ENCODE results near the gene FAAP20. TPM values are rescaled to one million over a fixed set of nuclear protein-coding genes. Genes with fewer than 3 reads are reported as not detected.

FAAP20 gene
- polyA plus RNA-seq, 1 donor from 2014 or later, result 45.3 TPM

DNA sequence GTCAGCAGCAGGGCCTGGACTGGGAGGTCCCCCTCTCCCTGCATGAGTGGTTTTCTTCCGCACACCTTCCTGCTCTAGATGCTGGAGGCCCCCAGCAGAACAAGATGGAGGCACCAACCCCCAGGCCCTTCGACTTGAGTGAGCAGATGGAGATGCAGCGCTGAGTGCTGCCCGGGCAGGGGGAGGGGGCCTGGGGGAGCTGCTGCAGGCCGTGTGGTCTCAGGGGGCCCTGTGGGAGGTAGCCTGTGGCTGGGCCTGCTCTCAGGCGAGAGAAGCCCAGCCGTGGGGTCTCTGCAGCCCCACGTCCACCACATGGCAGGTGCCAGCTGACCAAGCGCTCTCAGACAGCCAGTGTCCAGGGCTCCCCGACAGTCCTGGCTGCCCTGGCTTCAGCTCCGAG is 1.2 kb upstream of the FAAP20 start:
- Histone ChIP-seq H3F3A (ENCODE audit: insufficient read depth, low read length, poor library complexity, severe bottlenecking) (no peaks in the 10 kb centered on the region), H3K27me3 (ENCODE audit: insufficient read depth, low read depth, low read length) (no peaks in the 10 kb centered on the region), H3K4me2 (ENCODE audit: low read length) (no peak overlapping the region), H2AFZ (ENCODE audit: low read depth, low read length) (no peak overlapping the region), H3K9me2 (ENCODE audit: insufficient read depth, low read length) (no peaks in the 10 kb centered on the region), H3K4me3 (ENCODE audit: low read length) (peak overlapping the region; percentile 80), H4K20me1 (ENCODE audit: insufficient read depth) (no peaks in the 10 kb centered on the region), H3K36me3 (ENCODE audit: insufficient read depth, low read length) (no peaks in the 10 kb centered on the region), H3K27ac (ENCODE audit: low read length) (peak overlapping the region; percentile 74), H3K9ac (ENCODE audit: low read length) (no peak overlapping the region), H3K79me2 (replicated peaks; ENCODE audit: insufficient read depth, low read length) (peaks cover 3% of the 10 kb centered on the region), H3K9me3 (ENCODE audit: low read length) (no peaks in the 10 kb centered on the region)
- TF ChIP-seq EZH2 (IDR thresholded peaks at IDR 0.05; ENCODE audit: borderline replicate concordance, insufficient read depth, low read length, poor library complexity, severe bottlenecking) (no peak), TAF1 (IDR thresholded peaks at IDR 0.05; ENCODE audit: low read depth) (no peak), MXI1 (conservative IDR thresholded peaks at IDR 0.05; ENCODE audit: poor library complexity, severe bottlenecking) (no peak), CTCF (IDR thresholded peaks at IDR 0.05; ENCODE audit: poor library complexity, severe bottlenecking) (no peak), RAD21 (conservative IDR thresholded peaks at IDR 0.05) (no peak), SMC3 (conservative IDR thresholded peaks at IDR 0.05; ENCODE audit: poor library complexity) (no peak), REST (IDR thresholded peaks at IDR 0.05; ENCODE audit: borderline replicate concordance) (no peak), EP300 (conservative IDR thresholded peaks at IDR 0.05; ENCODE audit: poor library complexity, severe bottlenecking) (no peak), POLR2AphosphoS5 (IDR thresholded peaks at IDR 0.05) (no peak)

DNA sequence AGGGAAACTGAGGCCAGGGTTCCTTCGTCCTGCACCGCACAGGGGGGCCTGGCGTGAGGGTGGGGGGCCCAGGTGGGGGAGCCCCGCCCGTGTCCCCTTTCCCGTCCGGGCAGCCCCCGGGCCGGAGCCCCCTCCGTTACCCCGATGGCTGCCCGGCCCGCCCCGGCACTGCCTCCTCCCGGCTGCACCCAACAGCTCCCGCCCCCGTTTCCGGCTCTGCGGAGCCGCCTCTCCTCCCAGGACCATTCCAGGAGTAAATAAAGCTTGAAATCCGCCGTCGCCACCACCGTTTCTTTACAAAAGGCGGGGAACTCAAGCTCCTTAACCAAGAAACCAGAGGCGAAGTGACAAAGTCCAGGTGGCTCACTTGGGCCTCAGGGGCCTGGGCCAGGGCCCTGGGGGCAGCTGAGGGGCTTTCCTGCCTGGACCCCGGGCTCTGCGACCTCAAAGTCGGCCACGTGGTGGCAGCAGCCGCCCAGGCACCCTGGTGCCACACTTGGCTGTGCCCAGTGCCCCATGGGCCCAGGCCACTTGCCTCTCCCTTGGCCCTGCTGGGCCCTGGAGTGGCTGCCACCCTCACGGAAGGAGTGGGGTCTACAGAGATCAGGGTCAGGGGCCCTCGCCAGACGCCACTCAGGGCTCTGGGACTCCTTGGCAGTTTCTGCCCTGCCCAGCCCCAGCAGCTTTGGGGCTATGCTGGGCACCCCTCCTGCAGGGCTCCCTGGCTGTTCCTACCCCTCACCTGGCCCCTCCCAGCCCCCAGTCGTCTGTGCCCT is 514 bp upstream of the FAAP20 start:
- H3K9ac ChIP-seq (ENCODE audit: low read length), result peak overlapping the region; percentile 82
- H3K4me3 ChIP-seq (ENCODE audit: low read length), result peak overlapping the region; percentile 80
- no peak for TF ChIP-seq TAF1 (IDR thresholded peaks at IDR 0.05; ENCODE audit: low read depth)
- TF ChIP-seq CTCF (IDR thresholded peaks at IDR 0.05; ENCODE audit: poor library complexity, severe bottlenecking), result peak; percentile 96
- no peak for TF ChIP-seq EP300 (conservative IDR thresholded peaks at IDR 0.05; ENCODE audit: poor library complexity, severe bottlenecking)
- TF ChIP-seq EZH2 (IDR thresholded peaks at IDR 0.05; ENCODE audit: borderline replicate concordance, insufficient read depth, low read length, poor library complexity, severe bottlenecking), result no peak
- peak; percentile 38 for TF ChIP-seq MXI1 (conservative IDR thresholded peaks at IDR 0.05; ENCODE audit: poor library complexity, severe bottlenecking)
- TF ChIP-seq SMC3 (conservative IDR thresholded peaks at IDR 0.05; ENCODE audit: poor library complexity), result peak; percentile 94
- peak; percentile 97 for TF ChIP-seq RAD21 (conservative IDR thresholded peaks at IDR 0.05)
- no peaks in the 10 kb centered on the region for H3K36me3 ChIP-seq (ENCODE audit: insufficient read depth, low read length)
- peak overlapping the region; percentile 76 for H3K4me2 ChIP-seq (ENCODE audit: low read length)
- H3K79me2 ChIP-seq (replicated peaks; ENCODE audit: insufficient read depth, low read length), result peaks cover 3% of the 10 kb centered on the region
- no peaks in the 10 kb centered on the region for H3F3A ChIP-seq (ENCODE audit: insufficient read depth, low read length, poor library complexity, severe bottlenecking)
- H3K9me3 ChIP-seq (ENCODE audit: low read length), result no peaks in the 10 kb centered on the region
- peak overlapping the region; percentile 74 for H3K27ac ChIP-seq (ENCODE audit: low read length)
- no peaks in the 10 kb centered on the region for H3K27me3 ChIP-seq (ENCODE audit: insufficient read depth, low read depth, low read length)
- H2AFZ ChIP-seq (ENCODE audit: low read depth, low read length), result peak overlapping the region; percentile 80
- H4K20me1 ChIP-seq (ENCODE audit: insufficient read depth), result no peaks in the 10 kb centered on the region
- no peaks in the 10 kb centered on the region for H3K9me2 ChIP-seq (ENCODE audit: insufficient read depth, low read length)
